IMR-90 (cell line): ENCODE measurements around the gene CHORDC1. TPM values are rescaled to one million over a fixed set of nuclear protein-coding genes. Genes with fewer than 3 reads are reported as not detected.

ENCODE experiments used
- ATAC-seq: fragments of 200-7000 bp; cut with Tn5 transposase; 2 replicates; pipeline ENCODE4 v1.9.1; 2020; ENCODE audit warnings: low read depth, mild to moderate bottlenecking, moderate library complexity
- BruUV-seq: library from RNA; stranded (reverse); fragments of 400-500 nt; replicated peaks from 2 replicates; lab custom pipeline; 2021; lab: Mats Ljungman, UMichigan
- CTCF ChIA-PET: fragments of 300-600 bp; formaldehyde crosslinking; extraction: SDS; loops from one replicate; lab custom pipeline; 2021; ENCODE audit warnings: antibody characterized with exemption; lab: Yijun Ruan, JAX
- POLR2A ChIA-PET: fragments of 300-600 bp; sonication (Branson Sonifier 250); formaldehyde crosslinking; loops from one replicate; lab custom pipeline; 2022; ENCODE audit warnings: antibody characterized with exemption; ENCODE audit not compliant: unreplicated experiment; lab: Charles Lee
- DNase-seq: peaks from one replicate; pipeline ENCODE4 v3.0.0; 2013
- H2AFZ ChIP-seq: replicated peaks from 2 replicates; pipeline ENCODE3; 2013; ENCODE audit warnings: low read length, mild to moderate bottlenecking; ENCODE audit not compliant: poor library complexity
- H2AK5ac ChIP-seq: 2 replicates; pipeline ENCODE4 v1.6.1; 2013; ENCODE audit warnings: low read depth, low read length, inconsistent platforms
- H2AK9ac ChIP-seq: replicated peaks from 2 replicates; pipeline ENCODE3; 2013; ENCODE audit warnings: mild to moderate bottlenecking, low read depth, low read length, moderate library complexity; ENCODE audit not compliant: poor library complexity
- H2BK120ac ChIP-seq: 2 replicates; pipeline ENCODE4 v1.6.1; 2013; ENCODE audit warnings: low read depth, low read length, inconsistent platforms
- H2BK15ac ChIP-seq: 3 replicates; pipeline ENCODE4 v1.6.1; 2013; ENCODE audit warnings: low read depth, low read length, inconsistent platforms
- H2BK20ac ChIP-seq: 2 replicates; pipeline ENCODE4 v1.6.1; 2013; ENCODE audit warnings: low read depth, mild to moderate bottlenecking, inconsistent platforms, low read length, moderate library complexity
- H2BK5ac ChIP-seq: 2 replicates; pipeline ENCODE4 v1.6.1; 2013; ENCODE audit warnings: mild to moderate bottlenecking, low read depth, low read length, inconsistent platforms; ENCODE audit not compliant: poor library complexity, severe bottlenecking
- H3K14ac ChIP-seq: replicated peaks from 2 replicates; pipeline ENCODE4 v1.6.1; 2013; ENCODE audit warnings: low read depth, low read length, inconsistent platforms
- H3K18ac ChIP-seq: 2 replicates; pipeline ENCODE4 v1.6.1; 2013; ENCODE audit warnings: low read depth, low read length, control low read depth
- H3K23ac ChIP-seq: 2 replicates; pipeline ENCODE4 v1.6.1; 2013; ENCODE audit warnings: low read depth, low read length, inconsistent platforms
- H3K27ac ChIP-seq: 2 replicates; pipeline ENCODE4 v1.5.1; 2013; ENCODE audit warnings: mild to moderate bottlenecking, control low read depth, low read length; ENCODE audit not compliant: insufficient read depth
- H3K27me3 ChIP-seq: 2 replicates; pipeline ENCODE4 v1.6.1; 2013; ENCODE audit warnings: low read length; ENCODE audit not compliant: control insufficient read depth, insufficient read depth
- H3K36me3 ChIP-seq: 2 replicates; pipeline ENCODE4 v1.6.1; 2013; ENCODE audit warnings: low read length, mixed read lengths; ENCODE audit not compliant: control insufficient read depth, insufficient read depth
- H3K4ac ChIP-seq: 2 replicates; pipeline ENCODE4 v1.6.1; 2013; ENCODE audit warnings: low read depth, low read length, inconsistent platforms
- H3K4me1 ChIP-seq: 2 replicates; pipeline ENCODE4 v1.6.1; 2013; ENCODE audit warnings: low read length, mixed read lengths; ENCODE audit not compliant: control insufficient read depth, insufficient read depth
- H3K4me2 ChIP-seq: 2 replicates; pipeline ENCODE4 v1.6.1; 2013; ENCODE audit warnings: low read depth, mild to moderate bottlenecking, control low read depth, low read length, moderate library complexity
- H3K4me3 ChIP-seq: 2 replicates; pipeline ENCODE4 v1.5.1; 2013; ENCODE audit warnings: low read depth, mild to moderate bottlenecking, control low read depth, low read length, moderate library complexity; ENCODE audit not compliant: insufficient read depth
- H3K56ac ChIP-seq: 2 replicates; pipeline ENCODE4 v1.6.1; 2013; ENCODE audit warnings: low read length, inconsistent platforms; ENCODE audit not compliant: insufficient read depth; ENCODE audit errors: extremely low read depth
- H3K79me1 ChIP-seq, 2 experiments: 2 replicates each; pipeline ENCODE4 v1.6.1; 2013; ENCODE audit warnings: low read length in 2 of 2, inconsistent platforms in 1 of 2, low read depth in 1 of 2
- H3K9ac ChIP-seq: 2 replicates; pipeline ENCODE4 v1.6.1; 2013; ENCODE audit warnings: low read depth, low read length, control low read depth
- H3K9me1 ChIP-seq: 2 replicates; pipeline ENCODE4 v1.6.1; 2013; ENCODE audit warnings: low read length, inconsistent platforms; ENCODE audit not compliant: insufficient read depth
- H3K9me3 ChIP-seq: 2 replicates; pipeline ENCODE4 v1.6.1; 2013; ENCODE audit warnings: low read length; ENCODE audit not compliant: control insufficient read depth, insufficient read depth
- H4K20me1 ChIP-seq: 2 replicates; pipeline ENCODE4 v1.6.1; 2013; ENCODE audit warnings: low read length, inconsistent platforms; ENCODE audit not compliant: insufficient read depth
- H4K5ac ChIP-seq: 2 replicates; pipeline ENCODE4 v1.6.1; 2013; ENCODE audit warnings: mild to moderate bottlenecking, low read depth, low read length, control low read depth
- H4K8ac ChIP-seq, 2 experiments: 2 replicates each; pipeline ENCODE4 v1.6.1; 2013; ENCODE audit warnings: low read depth in 2 of 2, low read length in 2 of 2, control low read depth in 1 of 2, inconsistent platforms in 1 of 2
- H4K91ac ChIP-seq: 2 replicates; pipeline ENCODE4 v1.6.1; 2013; ENCODE audit warnings: low read depth, low read length, inconsistent platforms; ENCODE audit not compliant: insufficient read depth
- BHLHE40 ChIP-seq: fragments of 150-350 bp; IDR thresholded peaks from 2 replicates; pipeline ENCODE4 v1.6.1; 2016; ENCODE audit warnings: mild to moderate bottlenecking, low read depth, low read length
- CEBPB ChIP-seq: IDR thresholded peaks from 2 replicates; pipeline ENCODE4 v1.6.1; 2012; ENCODE audit warnings: low read depth, low read length, improper control_type of control experiment
- CHD1 ChIP-seq: IDR thresholded peaks from 2 replicates; pipeline ENCODE4 v1.6.1; 2012; ENCODE audit warnings: low read depth, low read length, improper control_type of control experiment
- CTCF ChIP-seq: conservative IDR thresholded peaks from 2 replicates; pipeline ENCODE4 v1.5.1; 2012; ENCODE audit warnings: mild to moderate bottlenecking, low read depth, low read length, improper control_type of control experiment
- ELK1 ChIP-seq: fragments of 150-350 bp; IDR thresholded peaks from 2 replicates; pipeline ENCODE4 v1.6.1; 2016; ENCODE audit warnings: low read depth, mild to moderate bottlenecking, low read length, moderate library complexity, borderline replicate concordance
- FOS ChIP-seq: fragments of 150-350 bp; IDR thresholded peaks from 2 replicates; pipeline ENCODE4 v1.6.1; 2016; ENCODE audit warnings: low read depth, low read length
- MAFK ChIP-seq: IDR thresholded peaks from 2 replicates; pipeline ENCODE4 v1.6.1; 2012; ENCODE audit warnings: low read depth, low read length, improper control_type of control experiment
- MAZ ChIP-seq: IDR thresholded peaks from 2 replicates; pipeline ENCODE4 v1.6.1; 2012; ENCODE audit warnings: low read depth, mild to moderate bottlenecking, low read length, improper control_type of control experiment, moderate library complexity, borderline replicate concordance
- MXI1 ChIP-seq: IDR thresholded peaks from 2 replicates; pipeline ENCODE4 v1.6.1; 2012; ENCODE audit warnings: low read depth, mild to moderate bottlenecking, low read length, moderate library complexity, borderline replicate concordance
- NFE2L2 ChIP-seq: fragments of 150-350 bp; IDR thresholded peaks from 2 replicates; pipeline ENCODE4 v1.6.1; 2016; ENCODE audit warnings: low read depth, mild to moderate bottlenecking, low read length
- POLR2A ChIP-seq: IDR thresholded peaks from 2 replicates; pipeline ENCODE4 v1.6.1; 2012; ENCODE audit warnings: mild to moderate bottlenecking, low read depth, low read length
- RAD21 ChIP-seq: IDR thresholded peaks from 2 replicates; pipeline ENCODE4 v1.6.1; 2012; ENCODE audit warnings: low read length, improper control_type of control experiment
- RCOR1 ChIP-seq: IDR thresholded peaks from 2 replicates; pipeline ENCODE4 v1.6.1; 2012; ENCODE audit warnings: mild to moderate bottlenecking, low read length, improper control_type of control experiment; ENCODE audit not compliant: insufficient replicate concordance
- RFX5 ChIP-seq: IDR thresholded peaks from 2 replicates; pipeline ENCODE4 v1.8.0; 2012; ENCODE audit warnings: low read depth, mild to moderate bottlenecking, low read length, moderate library complexity
- SMC3 ChIP-seq: fragments of 150-350 bp; IDR thresholded peaks from 2 replicates; pipeline ENCODE4 v1.6.1; 2016; ENCODE audit warnings: low read depth, mild to moderate bottlenecking, antibody characterized with exemption, low read length, moderate library complexity
- USF2 ChIP-seq: fragments of 150-350 bp; IDR thresholded peaks from 2 replicates; pipeline ENCODE4 v1.6.1; 2017; ENCODE audit warnings: mild to moderate bottlenecking, antibody characterized with exemption, low read length, low read depth
- WGBS, 2 experiments: methylation state at CpG; one replicate each; pipeline versions ENCODE4 v1.1.5 to v1.1.7; 2013; ENCODE audit warnings: missing lambda C conversion rate in 2 of 2; ENCODE audit not compliant: insufficient read length in 1 of 2; ENCODE audit errors: extremely low coverage in 2 of 2; 5-methylcytosine and 5-hydroxymethylcytosine counted together
- dilution Hi-C: fragments of 300-500 bp; cut with HindIII; formaldehyde crosslinking; loops from one replicate; pipeline ENCODE4 v1.14.3; 2018; ENCODE audit warnings: low sequenced_read_pairs; ENCODE audit not compliant: unreplicated experiment
- in situ Hi-C: fragments of 300-500 bp; cut with MboI; formaldehyde crosslinking; loops from 3 replicates; pipeline ENCODE4 v1.14.3; 2019; ENCODE audit warnings: low sequenced_read_pairs, inconsistent platforms, mixed read lengths
- intact Hi-C: fragments of 100-400 bp; cut with micrococcal nuclease; formaldehyde crosslinking; loops from 2 replicates; pipeline ENCODE4 v1.10.0; 2022
- polyA plus RNA-seq, 3 experiments: library from polyadenylated mRNA; depleted of rRNA; stranded (reverse); fragments of >200 nt; gene quantifications; 2 replicates each; pipeline ENCODE4 v1.2.3, GENCODE V29; 2012; ENCODE audit warnings: low replicate concordance in 1 of 3
- total RNA-seq: library from RNA; depleted of rRNA; stranded (reverse); fragments of >200 nt; gene quantifications from 2 replicates; pipeline ENCODE4 v1.2.3, GENCODE V29; 2012

Gene CHORDC1
- total and polyA plus RNA-seq, 2 of the 4 experiments (the other 2 are of a cell fraction): 26.9 to 51.4 TPM

- CTCF ChIA-PET: interaction anchor here (1.3 kb wide), 1 partner anchor 14 kb away, joined by 4 read pairs; no protein-coding TSS in a partner anchor
- Histone ChIP-seq H2BK5ac (no peak overlapping the region), H2AFZ (no peak overlapping the region), H2AK5ac (no peak overlapping the region), H4K5ac (no peak overlapping the region), H4K20me1 (peaks cover 44% of the 10 kb centered on the region), H3K14ac (no peak overlapping the region), H4K91ac (no peak overlapping the region), H3K4me1 (peaks cover 6% of the 10 kb centered on the region), H3K36me3 (0 out of 2 replicates have a peak, but pooled peaks cover 1% of the 10 kb centered on the region), H3K4me3 (no peak overlapping the region), H2AK9ac (no peak overlapping the region), H3K4me2 (no peak overlapping the region), H4K8ac (no peak overlapping the region), H3K9ac (no peak overlapping the region), H3K18ac (no peak overlapping the region), H3K79me1 (peaks cover 0 to 28% of the 10 kb centered on the region in 2 experiments; a peak in 2 of 4 replicates), H2BK20ac (no peak overlapping the region), H3K27ac (no peak overlapping the region), H3K56ac (no peak overlapping the region), H3K9me3 (no peaks in the 10 kb centered on the region), H3K27me3 (no peaks in the 10 kb centered on the region), H3K9me1 (no peaks in the 10 kb centered on the region; the same call in 1 of the 2 replicates), H3K23ac (no peak overlapping the region), H3K4ac (no peak overlapping the region), H2BK15ac (no peak overlapping the region), H2BK120ac (no peak overlapping the region)
- TF ChIP-seq RAD21 (no peak), FOS (no peak), MXI1 (no peak), CTCF (no peak), BHLHE40 (no peak), USF2 (no peak), CHD1 (no peak), SMC3 (no peak), CEBPB (no peak), MAFK (no peak), MAZ (no peak), NFE2L2 (no peak), RFX5 (no peak), RCOR1 (no peak), POLR2A (no peak), ELK1 (no peak)
- POLR2A ChIA-PET: no interaction called here
- in situ Hi-C loops: no loop called here
- BruUV-seq: no TSS peak
- intact Hi-C loops: no loop called here
- ATAC-seq (no peak), DNase-seq (no peak)
- dilution Hi-C loops: no loop called here
- no CpG with 5 or more reads among the region's 6 CpGs for WGBS, 2 experiments
Measured at GRCh38 chr11:90219438-90219837, 3.4 kb downstream of the CHORDC1 start.
